Measurements from ENCODE around the gene GIPC3.
"Not testable (repeated sequence)": the region's sequence is repeated elsewhere in the genome, so short reads cannot be mapped to it uniquely, and the experiment has no call there.

The GIPC3 gene

GRCh38 chr19:3626473-3627350, 41.4 kb downstream of the GIPC3 start, which contains the start of gene CACTIN:
TSS of gene CACTIN (minus strand) at chr19:3626790. CDS start at chr19:3626762, 28 bp downstream.
- peak within 1 kb of the TSS; percentile 88 for H3K27ac ChIP-seq

DNA sequence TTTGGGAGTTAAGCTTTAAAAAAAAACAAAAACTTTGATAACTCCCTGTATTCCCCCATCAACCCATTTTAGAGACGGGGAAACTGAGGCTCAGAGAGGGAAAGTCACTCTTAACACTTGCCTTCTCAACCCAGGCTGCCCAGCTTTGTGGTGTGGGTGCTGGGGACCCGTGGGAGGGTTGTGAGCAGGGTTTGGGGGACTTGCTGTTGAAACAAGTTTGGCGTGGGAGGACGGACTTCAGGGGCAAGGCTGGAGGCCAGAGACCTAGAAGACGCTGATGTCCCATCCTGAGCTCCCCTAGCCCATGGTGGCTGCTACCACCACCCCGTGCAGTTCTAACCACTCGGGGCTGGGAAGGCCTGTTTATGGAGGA, 42.1 kb downstream of the GIPC3 start:
- peak overlapping the region; percentile 88; the same call in 1 of the 2 replicates for H3K27ac ChIP-seq
- TF ChIP-seq CTCF (conservative IDR thresholded peaks at IDR 0.05): no peak

More at GRCh38 chr19:3626473-3627350, 41.4 kb downstream of the GIPC3 start, which contains the start of gene CACTIN:
- no peak for TF ChIP-seq CTCF (conservative IDR thresholded peaks at IDR 0.05)

DNA sequence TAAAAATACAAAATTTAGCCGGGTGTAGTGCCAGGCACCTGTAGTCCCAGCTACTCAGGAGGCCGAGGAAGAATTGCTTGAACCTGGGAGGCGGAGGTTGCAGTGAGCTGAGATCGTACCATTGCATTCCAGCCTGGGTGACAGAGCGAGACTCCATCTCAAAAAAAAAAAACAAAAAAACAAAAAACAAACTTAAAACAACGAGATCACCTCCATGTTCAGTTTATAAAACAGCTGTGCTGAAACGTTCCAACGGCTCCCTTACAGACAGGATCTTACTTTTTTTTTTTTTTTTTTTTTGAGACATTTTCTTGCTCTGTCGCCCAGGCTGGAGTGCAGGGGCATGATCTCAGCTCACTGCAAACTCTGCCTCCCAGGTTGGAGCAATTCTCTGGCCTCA, 43.5 kb downstream of the GIPC3 start:
- H3K27ac ChIP-seq: not testable (repeated sequence)

GRCh38 chr19:3631053-3631861, 46.0 kb downstream of the GIPC3 start:
- no peak overlapping the region for H3K27ac ChIP-seq
- TF ChIP-seq CTCF (conservative IDR thresholded peaks at IDR 0.05): no peak

- TF ChIP-seq CTCF (conservative IDR thresholded peaks at IDR 0.05): no peak
- H3K27ac ChIP-seq: no peak overlapping the region
Observed at GRCh38 chr19:3632098-3632497, 46.8 kb downstream of the GIPC3 start.

DNA sequence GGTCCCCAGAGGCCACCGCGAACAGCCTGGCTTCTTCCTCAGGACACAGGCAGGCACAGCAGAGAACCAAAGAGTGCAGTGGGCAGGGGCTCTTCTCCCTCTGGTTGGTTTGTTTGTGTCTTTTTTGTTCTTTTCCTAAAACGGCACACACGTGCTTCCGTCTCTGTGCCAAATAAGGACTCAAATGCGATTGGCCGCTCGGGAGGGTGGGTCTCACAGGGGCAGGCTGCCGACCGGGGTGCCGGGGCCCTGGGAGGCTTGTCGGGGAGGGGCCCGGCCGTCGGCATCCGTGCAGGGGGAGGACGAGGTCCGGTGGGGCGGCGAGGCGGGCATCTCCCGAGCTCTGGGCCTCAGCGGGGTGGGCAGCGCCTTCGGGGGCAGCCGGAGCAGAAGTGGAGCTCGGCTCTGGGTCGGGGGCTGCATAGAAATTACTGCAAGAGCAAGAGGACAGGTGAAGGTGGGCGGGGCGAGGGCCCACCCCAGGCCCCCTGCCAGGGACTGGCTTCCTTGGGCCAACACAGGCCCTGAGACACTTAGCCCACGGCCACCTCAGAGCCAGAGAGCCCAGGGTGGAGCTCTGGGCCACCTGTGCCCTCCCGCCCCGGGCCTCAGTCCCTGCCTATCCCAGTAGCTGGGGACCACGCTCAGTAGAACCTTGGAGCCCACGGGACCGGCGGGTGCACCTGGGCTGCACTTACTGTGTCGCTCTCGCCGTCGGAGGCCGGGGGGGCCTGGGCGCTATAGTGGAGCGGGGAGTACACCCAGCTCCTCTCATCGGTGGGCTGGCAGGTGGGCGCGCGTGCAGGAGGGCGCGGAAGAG, 47.7 kb downstream of the GIPC3 start:
- TF ChIP-seq CTCF (conservative IDR thresholded peaks at IDR 0.05): no peak
- no peak overlapping the region for H3K27ac ChIP-seq

DNA sequence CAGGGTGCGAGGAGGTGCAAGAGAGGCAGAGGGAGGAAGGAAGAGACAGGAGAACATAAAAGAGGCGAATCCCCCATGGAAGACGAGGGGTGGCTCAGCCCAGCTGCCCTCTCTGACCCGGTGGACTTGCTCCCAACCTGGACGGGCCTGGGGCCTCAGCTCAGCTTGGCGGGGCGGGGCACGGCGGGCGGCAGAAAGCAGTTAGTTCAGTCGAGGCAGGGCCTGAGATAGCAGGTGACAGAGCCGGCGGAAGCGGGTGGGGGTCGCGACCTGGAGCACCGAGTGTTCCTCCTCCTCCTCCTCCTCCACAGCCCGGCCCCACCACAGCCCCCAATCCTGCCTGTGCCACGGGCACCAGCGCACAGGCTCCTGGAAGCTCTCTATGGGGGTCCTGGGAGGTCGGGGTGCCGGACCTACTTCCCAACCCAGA, 48.3 kb downstream of the GIPC3 start:
- no peak for TF ChIP-seq CTCF (conservative IDR thresholded peaks at IDR 0.05)
- H3K27ac ChIP-seq: no peak overlapping the region
